ENCODE results near the gene MARCHF4. TPM values are rescaled to one million over a fixed set of nuclear protein-coding genes. Genes with fewer than 3 reads are reported as not detected.

The MARCHF4 gene
- total and polyA plus RNA-seq, 9 of the 15 experiments (the other 6 are each of a cell fraction or from before 2014, with no cell fraction given): 0.05 TPM; not detected in 8

GRCh38 chr2:216371721-216372702 is at the start of gene MARCHF4 (continued):
- TF ChIP-seq ZNF280A (IDR thresholded peaks at IDR 0.05; ENCODE audit: low read depth, partially characterized antibody) (no peak), CREB1 (IDR thresholded peaks at IDR 0.05) (peak; percentile 83), CREB1 (CRISPR knock-in tag; IDR thresholded peaks at IDR 0.05) (peak; percentile 90), ZNF224 (CRISPR knock-in tag; IDR thresholded peaks at IDR 0.05) (peak; percentile 87; the same call in 1 of the 2 replicates), HDAC2 (IDR thresholded peaks at IDR 0.05) (peak; percentile 75), REST (IDR thresholded peaks at IDR 0.05; ENCODE audit: borderline replicate concordance) (peak; percentile 99), REST (CRISPR knock-in tag; IDR thresholded peaks at IDR 0.05; ENCODE audit: low read depth) (peak; percentile 99), ATF4 (CRISPR knock-in tag; IDR thresholded peaks at IDR 0.05) (0 out of 2 replicates have a peak, but pooled peaks have one; percentile 27), E2F4 (CRISPR knock-in tag; IDR thresholded peaks at IDR 0.05; ENCODE audit: low read depth) (peak; percentile 83; the same call in 1 of the 2 replicates), AFF4 (CRISPR knock-in tag; IDR thresholded peaks at IDR 0.05) (peak; percentile 91)

Measured in K562 (cell line).